Upper lobe of left lung (tissue), 4 donors: ENCODE measurements around the gene WTIP.

ENCODE experiments used
- POLR2A ChIP-seq, 4 donors: fragments of 450-650 bp; IDR thresholded peaks; one replicate each; pipeline ENCODE4 v1.5.1; 2016 to 2017; ENCODE audit warnings: antibody characterized with exemption in 4 of 4, mild to moderate bottlenecking in 2 of 4
- POLR2AphosphoS5 ChIP-seq, 2 donors: sonication (generic); formaldehyde crosslinking; IDR thresholded peaks; one replicate each; pipeline ENCODE4 v1.5.1; 2017; ENCODE audit warnings: antibody characterized with exemption in 2 of 2
- TF ChIP-seq, protein P1 (sequence below), 6 experiments: fragments of 450-650 bp in 4 of 6; fragments of 200-600 bp in 2 of 6; sonication (generic) in 2 of 6; IDR thresholded peaks; one replicate each; pipeline ENCODE4 v1.5.1; 2016 to 2019; ENCODE audit warnings: antibody characterized with exemption in 6 of 6

- TF ChIP-seq POLR2AphosphoS5 (IDR thresholded peaks at IDR 0.05), result no peak
- TF ChIP-seq, protein P1, sequence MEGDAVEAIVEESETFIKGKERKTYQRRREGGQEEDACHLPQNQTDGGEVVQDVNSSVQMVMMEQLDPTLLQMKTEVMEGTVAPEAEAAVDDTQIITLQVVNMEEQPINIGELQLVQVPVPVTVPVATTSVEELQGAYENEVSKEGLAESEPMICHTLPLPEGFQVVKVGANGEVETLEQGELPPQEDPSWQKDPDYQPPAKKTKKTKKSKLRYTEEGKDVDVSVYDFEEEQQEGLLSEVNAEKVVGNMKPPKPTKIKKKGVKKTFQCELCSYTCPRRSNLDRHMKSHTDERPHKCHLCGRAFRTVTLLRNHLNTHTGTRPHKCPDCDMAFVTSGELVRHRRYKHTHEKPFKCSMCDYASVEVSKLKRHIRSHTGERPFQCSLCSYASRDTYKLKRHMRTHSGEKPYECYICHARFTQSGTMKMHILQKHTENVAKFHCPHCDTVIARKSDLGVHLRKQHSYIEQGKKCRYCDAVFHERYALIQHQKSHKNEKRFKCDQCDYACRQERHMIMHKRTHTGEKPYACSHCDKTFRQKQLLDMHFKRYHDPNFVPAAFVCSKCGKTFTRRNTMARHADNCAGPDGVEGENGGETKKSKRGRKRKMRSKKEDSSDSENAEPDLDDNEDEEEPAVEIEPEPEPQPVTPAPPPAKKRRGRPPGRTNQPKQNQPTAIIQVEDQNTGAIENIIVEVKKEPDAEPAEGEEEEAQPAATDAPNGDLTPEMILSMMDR (IDR thresholded peaks at IDR 0.05), result no peak
- TF ChIP-seq POLR2A (IDR thresholded peaks at IDR 0.05), result no peak
These were observed 77.5 kb downstream of the WTIP start for GRCh38 chr19:34559045-34559444.
